HG03558 (cell line): Measurements from ENCODE around the gene PIP5K1C.
"Not testable (repeated sequence)": the region's sequence is repeated elsewhere in the genome, so short reads cannot be mapped to it uniquely, and the experiment has no call there.

Experiments used
- ATAC-seq: cut with Tn5 transposase; IDR thresholded peaks from one replicate; pipeline ENCODE4 v1.9.1; 2021; ENCODE audit warnings: moderate number of reproducible peaks; ENCODE audit not compliant: unreplicated experiment; ENCODE audit errors: extremely low read depth

The PIP5K1C gene

DNA sequence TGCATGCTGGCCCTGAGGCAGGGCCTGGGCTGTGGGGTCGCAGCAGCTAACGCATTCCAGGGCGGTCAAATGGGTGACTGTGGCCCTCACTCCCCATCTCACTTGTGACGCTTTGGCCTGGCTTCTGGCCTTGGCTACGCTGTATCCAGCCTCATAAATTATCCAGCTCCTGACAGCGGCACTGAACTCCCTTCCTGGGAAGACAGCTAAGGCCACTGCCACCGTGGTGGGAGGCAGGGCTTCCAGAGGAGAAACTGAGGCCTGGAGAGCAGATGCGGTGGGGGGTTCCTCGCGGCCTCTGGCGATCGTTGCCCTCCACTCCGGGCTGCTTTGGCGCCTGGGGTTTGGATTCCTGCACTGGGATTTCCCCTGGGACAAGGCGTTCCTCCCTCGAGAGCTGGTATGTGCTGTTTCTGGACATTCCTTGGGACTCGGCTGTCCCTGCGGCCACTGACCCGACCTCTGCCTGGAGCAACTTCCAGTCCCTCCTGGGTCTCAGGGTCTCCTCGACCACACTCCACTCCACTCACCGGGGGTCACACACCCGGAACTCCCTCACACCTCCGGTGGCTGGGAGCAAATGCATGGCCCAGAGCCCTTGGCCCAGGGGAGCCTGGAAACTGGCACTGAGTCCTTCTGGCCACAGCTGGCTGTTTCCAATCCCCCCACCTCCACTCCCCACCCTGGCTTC lies 97.0 kb downstream of the PIP5K1C start:
- ATAC-seq, result no peak

DNA sequence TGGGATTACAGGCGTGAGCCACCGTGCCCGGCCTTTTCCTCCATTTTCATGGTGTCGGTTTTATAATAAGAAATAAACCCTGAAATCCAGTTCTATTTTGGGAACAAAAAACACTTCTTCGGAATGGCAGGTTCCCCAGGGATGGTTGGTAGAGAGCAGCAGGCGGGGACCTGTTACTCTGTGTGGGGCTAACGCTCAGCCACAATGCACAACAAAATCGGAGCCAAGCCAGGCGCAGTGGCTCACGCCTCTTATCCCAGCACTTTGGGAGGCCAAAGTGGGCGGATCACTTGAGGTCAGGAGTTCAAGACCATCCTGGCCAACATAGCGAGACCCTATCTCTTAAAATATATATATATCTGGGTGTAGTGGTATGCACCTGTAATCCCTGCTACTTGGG lies 99.2 kb downstream of the PIP5K1C start:
- no peak for ATAC-seq

DNA sequence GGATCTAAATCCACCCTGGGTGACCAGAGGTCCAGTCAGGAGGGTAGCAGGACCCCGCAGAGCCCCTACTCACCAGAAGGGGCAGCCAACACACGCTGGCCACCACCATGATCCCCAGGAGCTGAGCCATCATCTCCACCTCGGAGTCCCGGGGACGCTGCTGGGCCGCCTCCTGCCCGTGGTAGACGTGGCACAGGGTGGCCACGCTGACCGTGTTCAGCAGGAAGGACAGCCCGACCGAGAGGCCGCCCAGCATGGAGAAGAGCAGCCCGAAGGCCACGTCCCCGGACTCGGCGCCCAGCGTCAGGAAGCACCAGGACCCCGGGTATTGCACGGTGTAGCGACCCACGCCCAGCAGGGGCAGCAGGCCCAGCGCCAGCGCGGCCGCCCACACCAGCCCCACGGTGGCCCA lies 100.5 kb downstream of the PIP5K1C start:
- no peak for ATAC-seq

GRCh38 chr19:3595521-3596061 lies 104.7 kb downstream of the PIP5K1C start:
- no peak for ATAC-seq

DNA sequence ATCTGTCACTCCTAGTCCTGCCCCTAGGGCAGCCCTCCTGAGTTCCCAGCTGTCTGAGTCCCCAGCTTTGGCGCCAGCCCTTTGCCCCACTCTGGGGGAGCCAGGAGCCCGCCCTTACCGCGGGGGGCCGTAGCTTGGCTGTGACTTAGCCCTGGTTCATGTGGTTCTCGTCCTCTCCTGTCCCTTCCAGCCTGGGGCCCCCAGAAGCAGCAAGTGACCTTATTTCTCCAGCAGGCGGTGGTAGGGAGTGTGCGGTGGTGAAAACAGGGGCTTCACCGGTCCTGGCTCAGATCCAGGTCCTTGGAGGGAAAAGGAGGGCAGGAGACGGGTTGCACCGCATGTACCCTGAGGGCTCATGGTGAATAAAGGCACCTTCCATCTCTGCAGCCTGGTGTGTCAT lies 107.1 kb downstream of the PIP5K1C start:
- no peak for ATAC-seq

DNA sequence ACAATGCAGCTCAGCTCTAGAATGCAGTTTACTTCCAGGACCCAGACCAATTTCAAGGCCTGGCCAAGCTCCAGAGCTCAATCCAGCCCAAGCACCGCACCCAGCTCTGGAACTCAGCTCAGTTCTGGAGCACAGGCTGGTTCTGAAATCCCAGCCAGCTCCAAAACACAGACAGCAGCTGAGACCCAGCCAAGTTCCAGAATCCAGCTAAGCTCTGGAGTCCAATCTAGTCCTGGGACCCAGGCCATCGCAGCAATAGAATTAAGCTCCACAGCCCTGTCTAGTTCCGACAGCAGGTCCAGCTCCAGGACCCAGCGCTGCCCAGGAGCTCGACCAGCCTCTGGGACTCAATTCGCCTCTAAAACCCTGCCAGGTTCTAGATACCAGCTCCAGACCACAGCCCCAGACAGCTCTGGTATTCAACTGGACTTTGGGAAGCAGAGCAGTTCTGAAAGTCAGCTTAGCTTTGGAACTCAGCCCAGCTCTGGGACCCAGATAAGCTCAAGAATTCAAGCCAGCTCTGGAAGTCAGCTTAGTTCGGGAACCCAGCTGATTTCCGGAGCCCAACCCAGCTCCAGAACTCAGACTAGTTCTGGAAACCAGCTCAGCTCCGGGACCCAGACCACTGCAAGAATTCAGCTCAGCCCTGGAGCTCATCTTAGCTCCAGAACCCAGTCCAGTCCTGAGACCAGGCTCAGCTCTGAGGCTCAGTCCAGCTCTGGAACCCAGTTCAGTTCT lies 108.2 kb downstream of the PIP5K1C start:
- no peak for ATAC-seq

DNA sequence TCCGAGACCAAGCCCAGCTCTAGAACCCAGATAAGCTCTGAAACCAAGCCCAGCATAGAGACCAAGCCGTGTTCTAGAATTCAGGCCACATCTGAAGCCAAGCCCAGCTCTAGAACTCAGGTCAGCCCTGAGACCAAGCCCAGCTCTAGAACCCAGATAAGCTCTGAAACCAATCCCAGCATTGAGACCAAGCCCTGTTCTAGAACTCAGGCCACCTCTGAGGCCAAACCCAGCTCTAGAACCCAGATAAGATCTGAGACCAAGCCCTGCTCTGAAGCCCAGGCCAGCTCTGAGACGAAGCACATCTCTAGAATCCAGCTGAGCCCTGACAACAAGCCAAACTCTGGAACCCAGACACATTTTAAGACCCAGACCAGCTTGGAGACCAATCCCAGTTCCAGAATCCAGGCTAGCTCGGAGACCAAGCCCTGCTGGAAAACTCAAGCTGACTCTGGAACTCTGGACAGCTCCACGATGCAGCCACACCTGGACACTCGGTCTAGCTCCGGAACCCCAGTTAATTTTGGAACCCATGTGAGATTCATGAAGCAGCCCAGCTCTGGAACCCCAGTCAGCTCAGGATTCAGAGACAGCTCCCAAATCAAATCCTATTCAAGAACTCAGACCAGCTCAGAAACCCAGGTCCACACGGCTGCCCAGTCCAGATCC lies 109.1 kb downstream of the PIP5K1C start:
- ATAC-seq, result no peak

GRCh38 chr19:3589949-3590348 lies 110.3 kb downstream of the PIP5K1C start:
- ATAC-seq, result no peak

GRCh38 chr19:3589439-3589838 lies 110.8 kb downstream of the PIP5K1C start:
- no peak for ATAC-seq

DNA sequence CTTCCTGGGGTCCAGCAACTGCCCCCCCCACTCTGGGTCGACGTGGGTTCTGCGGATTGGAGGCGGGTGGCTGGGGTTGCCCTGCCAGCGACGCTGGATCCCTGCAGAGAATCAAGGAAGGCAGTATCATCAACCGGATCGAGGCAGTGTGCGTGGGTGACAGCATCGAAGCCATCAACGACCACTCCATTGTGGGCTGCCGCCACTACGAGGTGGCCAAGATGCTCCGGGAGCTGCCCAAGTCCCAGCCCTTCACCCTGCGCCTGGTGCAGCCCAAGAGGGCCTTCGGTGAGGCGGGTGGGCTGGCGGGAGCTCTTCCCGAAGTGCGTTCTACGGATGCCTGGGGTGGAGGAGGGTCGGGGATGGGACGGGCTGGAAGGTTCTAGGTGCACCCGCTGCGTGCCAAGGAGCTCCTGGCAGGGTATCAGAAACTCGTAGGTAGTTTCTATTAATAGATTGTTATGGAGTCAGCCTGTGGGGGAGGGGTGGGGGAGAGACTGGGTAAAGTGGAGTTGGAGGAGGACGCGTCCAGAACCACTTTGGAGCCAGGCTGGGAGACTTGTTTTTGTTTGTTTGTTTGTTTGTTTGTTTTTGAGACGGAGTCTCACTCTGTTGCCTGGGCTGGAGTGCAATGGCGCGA lies 113.4 kb downstream of the PIP5K1C start:
- ATAC-seq, result no peak

GRCh38 chr19:3586127-3586626 lies 114.1 kb downstream of the PIP5K1C start:
- ATAC-seq, result no peak

GRCh38 chr19:3585301-3586126 lies 114.8 kb downstream of the PIP5K1C start, which contains the start of gene GIPC3:
TSS of gene GIPC3 (plus strand) at chr19:3585478. CDS start at chr19:3585598, 120 bp downstream.
- ATAC-seq, result no peak

GRCh38 chr19:3584036-3584802 lies 116.0 kb downstream of the PIP5K1C start:
- not testable (repeated sequence) for ATAC-seq

DNA sequence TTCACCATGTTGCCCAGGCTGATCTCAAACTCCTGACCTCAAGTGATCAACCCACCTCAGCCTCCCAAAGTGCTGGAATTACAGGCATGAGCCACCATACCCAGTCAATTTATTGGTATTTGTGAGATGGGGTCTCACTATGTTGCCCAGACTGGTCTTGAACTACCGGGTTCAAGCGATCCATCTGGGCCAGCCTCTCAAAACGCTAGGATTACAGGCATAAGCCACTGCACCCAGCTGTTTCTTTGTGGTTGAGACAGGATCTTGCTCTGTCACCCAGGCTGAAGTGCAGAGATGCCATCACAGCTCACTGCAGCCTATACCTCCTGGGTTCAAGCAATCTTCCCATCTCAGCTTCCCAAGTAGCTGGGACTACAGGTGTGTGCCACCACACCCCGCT lies 118.5 kb downstream of the PIP5K1C start:
- ATAC-seq, result not testable (repeated sequence)
